Measurements from ENCODE around the gene LONP2. TPM values are rescaled to one million over a fixed set of nuclear protein-coding genes. Genes with fewer than 3 reads are reported as not detected.

LONP2 gene
- total and polyA plus RNA-seq, 9 of the 15 experiments (the other 6 are each of a cell fraction or from before 2014, with no cell fraction given), result 8.1 to 41.2 (median 25.6) TPM

DNA sequence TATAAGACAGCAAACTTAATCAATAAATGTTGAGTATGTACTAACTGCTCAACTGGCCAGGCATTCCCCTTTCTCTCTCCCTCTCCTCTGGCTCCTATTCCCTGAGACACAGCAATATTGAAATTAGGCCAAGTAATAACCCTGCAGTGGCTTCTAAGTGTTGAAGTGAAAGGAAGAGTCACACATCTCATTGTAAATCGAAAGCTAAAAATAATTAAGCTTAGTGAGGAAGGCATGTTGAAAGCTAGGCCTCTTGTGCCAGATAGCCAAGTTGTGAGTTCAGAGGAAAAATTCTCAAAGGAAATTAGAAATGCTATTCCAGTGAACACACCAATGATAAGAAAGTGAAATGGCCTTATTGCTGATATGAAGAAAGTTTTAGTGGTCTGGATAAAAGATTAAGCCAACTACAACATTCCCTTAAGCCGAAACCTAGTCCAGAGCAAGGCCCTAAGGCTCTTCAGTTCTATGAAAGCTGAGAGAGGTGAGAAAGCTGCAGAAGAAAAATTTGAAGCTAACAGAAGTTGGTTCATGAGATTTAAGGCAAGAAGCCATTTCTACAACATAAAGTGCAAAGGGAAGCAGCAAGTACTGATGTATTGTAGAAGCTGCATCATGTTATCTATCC, 38.6 kb downstream of the LONP2 start (continued):
- TF ChIP-seq, protein P1, sequence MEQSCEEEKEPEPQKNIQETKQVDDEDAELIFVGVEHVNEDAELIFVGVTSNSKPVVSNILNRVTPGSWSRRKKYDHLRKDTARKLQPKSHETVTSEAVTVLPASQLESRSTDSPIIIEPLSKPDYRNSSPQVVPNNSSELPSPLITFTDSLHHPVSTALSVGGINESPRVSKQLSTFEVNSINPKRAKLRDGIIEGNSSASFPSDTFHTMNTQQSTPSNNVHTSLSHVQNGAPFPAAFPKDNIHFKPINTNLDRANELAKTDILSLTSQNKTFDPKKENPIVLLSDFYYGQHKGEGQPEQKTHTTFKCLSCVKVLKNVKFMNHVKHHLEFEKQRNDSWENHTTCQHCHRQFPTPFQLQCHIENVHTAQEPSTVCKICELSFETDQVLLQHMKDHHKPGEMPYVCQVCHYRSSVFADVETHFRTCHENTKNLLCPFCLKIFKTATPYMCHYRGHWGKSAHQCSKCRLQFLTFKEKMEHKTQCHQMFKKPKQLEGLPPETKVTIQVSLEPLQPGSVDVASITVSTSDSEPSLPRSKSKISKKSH (CRISPR knock-in tag; IDR thresholded peaks at IDR 0.05), result no peak
- no peak for TF ChIP-seq ZNF75A (CRISPR knock-in tag; IDR thresholded peaks at IDR 0.05)
- TF ChIP-seq, protein P2, sequence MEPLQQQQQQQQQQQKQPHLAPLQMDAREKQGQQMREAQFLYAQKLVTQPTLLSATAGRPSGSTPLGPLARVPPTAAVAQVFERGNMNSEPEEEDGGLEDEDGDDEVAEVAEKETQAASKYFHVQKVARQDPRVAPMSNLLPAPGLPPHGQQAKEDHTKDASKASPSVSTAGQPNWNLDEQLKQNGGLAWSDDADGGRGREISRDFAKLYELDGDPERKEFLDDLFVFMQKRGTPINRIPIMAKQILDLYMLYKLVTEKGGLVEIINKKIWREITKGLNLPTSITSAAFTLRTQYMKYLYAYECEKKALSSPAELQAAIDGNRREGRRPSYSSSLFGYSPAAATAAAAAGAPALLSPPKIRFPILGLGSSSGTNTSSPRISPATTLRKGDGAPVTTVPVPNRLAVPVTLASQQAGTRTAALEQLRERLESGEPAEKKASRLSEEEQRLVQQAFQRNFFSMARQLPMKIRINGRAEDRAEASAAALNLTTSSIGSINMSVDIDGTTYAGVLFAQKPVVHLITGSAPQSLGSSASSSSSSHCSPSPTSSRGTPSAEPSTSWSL (CRISPR knock-in tag; IDR thresholded peaks at IDR 0.05; ENCODE audit: borderline replicate concordance), result no peak
- TF ChIP-seq, protein P3, sequence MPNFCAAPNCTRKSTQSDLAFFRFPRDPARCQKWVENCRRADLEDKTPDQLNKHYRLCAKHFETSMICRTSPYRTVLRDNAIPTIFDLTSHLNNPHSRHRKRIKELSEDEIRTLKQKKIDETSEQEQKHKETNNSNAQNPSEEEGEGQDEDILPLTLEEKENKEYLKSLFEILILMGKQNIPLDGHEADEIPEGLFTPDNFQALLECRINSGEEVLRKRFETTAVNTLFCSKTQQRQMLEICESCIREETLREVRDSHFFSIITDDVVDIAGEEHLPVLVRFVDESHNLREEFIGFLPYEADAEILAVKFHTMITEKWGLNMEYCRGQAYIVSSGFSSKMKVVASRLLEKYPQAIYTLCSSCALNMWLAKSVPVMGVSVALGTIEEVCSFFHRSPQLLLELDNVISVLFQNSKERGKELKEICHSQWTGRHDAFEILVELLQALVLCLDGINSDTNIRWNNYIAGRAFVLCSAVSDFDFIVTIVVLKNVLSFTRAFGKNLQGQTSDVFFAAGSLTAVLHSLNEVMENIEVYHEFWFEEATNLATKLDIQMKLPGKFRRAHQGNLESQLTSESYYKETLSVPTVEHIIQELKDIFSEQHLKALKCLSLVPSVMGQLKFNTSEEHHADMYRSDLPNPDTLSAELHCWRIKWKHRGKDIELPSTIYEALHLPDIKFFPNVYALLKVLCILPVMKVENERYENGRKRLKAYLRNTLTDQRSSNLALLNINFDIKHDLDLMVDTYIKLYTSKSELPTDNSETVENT (CRISPR knock-in tag; IDR thresholded peaks at IDR 0.05), result no peak
